ENCODE results near the gene PGAP3.

Gene PGAP3

DNA sequence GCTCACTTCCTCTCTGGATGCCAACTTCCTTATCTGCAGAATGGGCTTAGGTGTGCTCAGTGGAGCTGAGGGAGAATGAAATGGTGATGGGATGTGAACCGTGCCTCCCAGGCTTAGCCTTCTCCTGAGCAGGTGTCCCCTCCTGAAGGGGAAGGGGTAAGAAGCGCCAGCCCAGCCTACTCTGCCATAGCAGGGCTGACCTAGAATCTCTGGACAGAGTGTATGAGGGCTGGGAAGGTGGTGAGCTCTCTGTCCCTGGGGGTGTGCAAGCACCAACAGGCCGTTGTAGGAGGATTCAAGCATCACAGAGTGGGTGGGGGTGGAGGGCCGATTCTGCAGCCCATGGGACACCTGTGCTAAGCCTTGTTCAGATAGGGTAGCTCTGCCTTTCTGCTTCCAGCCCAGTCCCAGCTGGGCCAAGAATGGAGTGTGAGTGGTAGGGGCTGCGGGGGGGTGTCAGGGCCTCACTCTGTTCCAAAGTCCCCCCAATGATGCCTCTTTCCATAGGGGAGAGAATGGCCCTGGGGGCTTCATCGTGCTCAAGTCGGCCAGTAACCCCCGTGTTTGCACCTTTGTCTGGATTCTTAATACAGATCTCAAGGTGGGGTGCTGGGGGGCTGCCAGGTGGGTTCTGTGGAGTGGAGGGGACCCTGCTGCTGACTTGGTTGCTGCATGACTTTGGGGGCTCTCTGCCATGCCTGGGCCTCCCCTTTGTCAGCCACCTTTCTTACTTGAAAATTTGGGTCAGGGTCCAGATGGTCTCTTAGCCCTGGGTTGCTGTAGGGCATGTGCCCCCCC is 25.9 kb downstream of the PGAP3 start:
- TF ChIP-seq, protein P1, sequence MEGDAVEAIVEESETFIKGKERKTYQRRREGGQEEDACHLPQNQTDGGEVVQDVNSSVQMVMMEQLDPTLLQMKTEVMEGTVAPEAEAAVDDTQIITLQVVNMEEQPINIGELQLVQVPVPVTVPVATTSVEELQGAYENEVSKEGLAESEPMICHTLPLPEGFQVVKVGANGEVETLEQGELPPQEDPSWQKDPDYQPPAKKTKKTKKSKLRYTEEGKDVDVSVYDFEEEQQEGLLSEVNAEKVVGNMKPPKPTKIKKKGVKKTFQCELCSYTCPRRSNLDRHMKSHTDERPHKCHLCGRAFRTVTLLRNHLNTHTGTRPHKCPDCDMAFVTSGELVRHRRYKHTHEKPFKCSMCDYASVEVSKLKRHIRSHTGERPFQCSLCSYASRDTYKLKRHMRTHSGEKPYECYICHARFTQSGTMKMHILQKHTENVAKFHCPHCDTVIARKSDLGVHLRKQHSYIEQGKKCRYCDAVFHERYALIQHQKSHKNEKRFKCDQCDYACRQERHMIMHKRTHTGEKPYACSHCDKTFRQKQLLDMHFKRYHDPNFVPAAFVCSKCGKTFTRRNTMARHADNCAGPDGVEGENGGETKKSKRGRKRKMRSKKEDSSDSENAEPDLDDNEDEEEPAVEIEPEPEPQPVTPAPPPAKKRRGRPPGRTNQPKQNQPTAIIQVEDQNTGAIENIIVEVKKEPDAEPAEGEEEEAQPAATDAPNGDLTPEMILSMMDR (IDR thresholded peaks at IDR 0.05; ENCODE audit: low read depth, low read length), result no peak
- TF ChIP-seq, protein P2, sequence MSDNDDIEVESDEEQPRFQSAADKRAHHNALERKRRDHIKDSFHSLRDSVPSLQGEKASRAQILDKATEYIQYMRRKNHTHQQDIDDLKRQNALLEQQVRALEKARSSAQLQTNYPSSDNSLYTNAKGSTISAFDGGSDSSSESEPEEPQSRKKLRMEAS (IDR thresholded peaks at IDR 0.05; ENCODE audit: low read depth, low read length), result no peak
- TF ChIP-seq POLR2A (IDR thresholded peaks at IDR 0.05; ENCODE audit: extremely low read depth, insufficient read length) (no peak), MYC (IDR thresholded peaks at IDR 0.05; ENCODE audit: low read depth, low read length) (no peak)

DNA sequence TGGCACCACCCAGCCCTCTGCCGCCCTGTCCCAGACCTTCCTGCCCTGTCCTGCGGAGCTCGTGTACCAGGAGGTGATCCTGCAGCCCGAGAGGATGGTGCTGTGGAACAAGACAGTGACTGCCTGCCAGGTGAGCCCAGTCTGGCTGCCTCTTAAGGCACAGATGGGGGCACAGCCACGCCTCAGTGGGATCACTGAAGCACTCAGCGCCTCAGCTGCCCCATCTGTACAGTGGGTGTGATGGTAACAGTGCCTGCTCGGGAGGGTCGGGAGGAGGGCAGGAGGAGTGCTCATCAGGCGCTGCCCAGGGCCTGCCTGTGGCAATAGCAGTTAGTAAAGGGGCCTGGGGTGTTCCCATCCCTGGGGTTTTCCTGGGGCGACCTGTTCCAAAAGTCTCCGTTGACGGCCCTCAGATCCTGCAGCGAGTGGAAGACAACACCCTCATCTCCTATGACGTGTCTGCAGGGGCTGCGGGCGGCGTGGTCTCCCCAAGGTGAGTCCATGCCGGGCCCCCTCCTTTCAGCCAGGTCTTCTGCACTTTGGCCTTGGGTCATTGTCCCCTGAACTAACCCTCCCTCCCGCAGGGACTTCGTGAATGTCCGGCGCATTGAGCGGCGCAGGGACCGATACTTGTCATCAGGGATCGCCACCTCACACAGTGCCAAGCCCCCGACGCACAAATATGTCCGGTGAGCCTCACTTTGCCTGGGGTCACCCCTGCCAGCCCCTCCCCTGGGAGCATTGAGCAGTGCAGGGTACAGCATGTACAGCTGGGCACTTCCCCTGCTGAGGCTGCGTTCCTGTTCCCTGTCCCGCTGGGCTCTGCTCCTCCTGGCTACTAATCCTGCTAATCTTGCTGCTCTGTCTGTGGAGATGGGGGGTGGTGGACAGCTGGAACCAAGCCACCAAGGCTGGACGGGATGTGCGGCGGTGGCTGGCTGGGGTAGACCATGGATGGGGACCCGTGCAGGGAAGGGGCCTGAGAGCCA is 27.2 kb downstream of the PGAP3 start:
- H3K4me3 ChIP-seq (ENCODE audit: low read depth, low read length), result no peak overlapping the region
- no peak for DNase-seq (ENCODE audit: low read depth)
- TF ChIP-seq, protein P2 (IDR thresholded peaks at IDR 0.05; ENCODE audit: low read depth, low read length), result no peak
- TF ChIP-seq POLR2A (IDR thresholded peaks at IDR 0.05; ENCODE audit: extremely low read depth, insufficient read length), result no peak

More for the DNA sequence above, 25.9 kb downstream of the PGAP3 start:
- no peak for DNase-seq (ENCODE audit: low read depth)
- no peak overlapping the region for H3K4me3 ChIP-seq (ENCODE audit: low read depth, low read length)

DNA sequence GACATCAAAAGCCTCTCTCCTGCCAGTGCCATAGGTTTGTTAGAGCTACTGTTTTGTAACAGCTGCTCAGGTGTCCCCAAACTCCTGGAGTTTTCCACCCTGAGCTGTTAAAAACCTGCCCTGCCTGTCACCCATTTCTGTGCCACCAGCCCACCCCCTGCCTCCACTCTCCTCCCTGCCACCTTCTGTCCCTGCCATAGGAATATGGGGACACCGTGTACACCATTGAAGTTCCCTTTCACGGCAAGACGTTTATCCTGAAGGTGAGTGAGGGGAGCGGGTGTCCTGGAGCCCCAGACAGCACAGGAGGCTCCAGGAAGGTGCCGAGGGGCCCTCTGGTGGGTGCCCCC is 27.9 kb downstream of the PGAP3 start:
- TF ChIP-seq, protein P1 (IDR thresholded peaks at IDR 0.05; ENCODE audit: low read depth, low read length), result no peak
- TF ChIP-seq POLR2A (IDR thresholded peaks at IDR 0.05; ENCODE audit: extremely low read depth, insufficient read length), result no peak
- TF ChIP-seq MYC (IDR thresholded peaks at IDR 0.05; ENCODE audit: low read depth, low read length), result no peak
- TF ChIP-seq, protein P2 (IDR thresholded peaks at IDR 0.05; ENCODE audit: low read depth, low read length), result no peak
- no peak overlapping the region for H3K4me3 ChIP-seq (ENCODE audit: low read depth, low read length)
- DNase-seq (ENCODE audit: low read depth), result no peak

DNA sequence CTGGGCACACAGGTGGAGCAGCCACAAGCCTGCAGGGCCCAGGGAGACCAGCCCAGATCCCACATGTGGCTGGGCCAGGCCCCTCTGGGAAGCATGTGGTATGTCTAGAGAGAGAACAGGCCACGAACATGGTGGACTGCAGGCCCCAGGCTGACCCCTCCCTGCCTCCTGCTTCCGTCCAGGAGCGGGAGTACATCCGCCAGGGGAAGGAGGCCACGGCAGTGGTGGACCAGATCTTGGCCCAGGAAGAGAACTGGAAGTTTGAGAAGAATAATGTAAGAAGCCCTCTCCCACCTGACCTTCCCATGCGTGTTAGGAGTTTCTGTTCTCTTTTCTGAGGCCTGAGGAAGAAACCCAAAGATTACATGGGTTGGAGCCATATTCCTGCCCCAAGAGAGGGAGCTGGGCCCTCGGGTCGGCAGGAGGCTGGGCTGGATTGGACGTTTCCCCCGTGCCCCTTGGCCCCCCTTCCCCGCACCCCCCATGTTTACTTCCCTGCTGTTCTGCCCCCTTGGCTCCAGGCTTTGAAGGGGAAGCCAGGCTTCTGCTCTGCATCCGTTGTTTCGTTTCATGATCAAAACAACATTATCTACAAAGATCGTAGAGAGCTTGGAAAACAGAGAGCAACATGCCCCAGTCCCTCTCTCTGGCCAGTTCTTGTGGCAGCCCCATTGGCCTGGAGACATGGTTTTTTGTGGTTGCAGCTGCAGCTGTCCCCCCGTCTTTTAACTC is 28.4 kb downstream of the PGAP3 start:
- TF ChIP-seq MYC (IDR thresholded peaks at IDR 0.05; ENCODE audit: low read depth, low read length), result no peak
- TF ChIP-seq, protein P1 (IDR thresholded peaks at IDR 0.05; ENCODE audit: low read depth, low read length), result no peak
- H3K4me3 ChIP-seq (ENCODE audit: low read depth, low read length), result no peak overlapping the region
- no peak for DNase-seq (ENCODE audit: low read depth)

DNA sequence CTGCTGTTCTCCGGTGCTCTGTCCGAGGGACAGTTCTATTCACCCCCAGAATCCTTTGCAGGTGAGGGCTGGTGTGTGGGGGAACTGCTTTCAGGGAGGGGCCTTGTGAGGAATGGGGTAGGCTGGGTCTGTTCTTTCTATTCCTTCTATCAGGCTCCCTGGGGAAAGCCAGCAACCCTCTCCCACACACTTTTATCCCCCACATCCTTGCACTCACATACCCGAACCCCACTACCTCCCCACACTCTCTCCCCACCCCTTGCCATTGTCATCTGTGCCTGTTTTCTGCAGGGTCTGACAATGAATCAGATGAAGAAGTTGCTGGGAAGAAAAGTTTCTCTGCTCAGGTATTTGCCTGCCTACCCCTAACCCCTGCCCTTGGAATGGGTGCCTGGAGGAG is 29.1 kb downstream of the PGAP3 start:
- TF ChIP-seq POLR2A (IDR thresholded peaks at IDR 0.05; ENCODE audit: extremely low read depth, insufficient read length) (no peak), MYC (IDR thresholded peaks at IDR 0.05; ENCODE audit: low read depth, low read length) (no peak)
- TF ChIP-seq, protein P2 (IDR thresholded peaks at IDR 0.05; ENCODE audit: low read depth, low read length), result no peak
- TF ChIP-seq, protein P1 (IDR thresholded peaks at IDR 0.05; ENCODE audit: low read depth, low read length), result no peak
- DNase-seq (ENCODE audit: low read depth), result no peak
- H3K4me3 ChIP-seq (ENCODE audit: low read depth, low read length), result no peak overlapping the region
